Activated naive CD8-positive, alpha-beta T cell treated with anti-CD3 and anti-CD28 coated beads, Interleukin-2, amount 50 U/mL, for 16 hours (primary cell): Measurements from ENCODE around the gene MAD1L1.
"Not testable (repeated sequence)": the region's sequence is repeated elsewhere in the genome, so short reads cannot be mapped to it uniquely, and the experiment has no call there.

ENCODE experiments used
- DNase-seq: peaks from one replicate; pipeline ENCODE4 v3.0.0-alpha.2; 2020; ENCODE audit warnings: low read depth, low spot score

MAD1L1 gene

GRCh38 chr7:2004841-2005725 lies 227.7 kb downstream of the MAD1L1 start:
- no peak for DNase-seq

- DNase-seq = no peak
Observed at GRCh38 chr7:2003931-2004812, 228.6 kb downstream of the MAD1L1 start.

GRCh38 chr7:2003451-2003930 lies 229.3 kb downstream of the MAD1L1 start:
- DNase-seq = no peak

- no peak for DNase-seq
Observed at GRCh38 chr7:2002561-2003450, 229.9 kb downstream of the MAD1L1 start.

GRCh38 chr7:2001601-2002442 lies 230.9 kb downstream of the MAD1L1 start:
- DNase-seq = no peak

GRCh38 chr7:2000746-2001321 lies 231.9 kb downstream of the MAD1L1 start:
- DNase-seq = no peak

- DNase-seq = no peak
Observed at GRCh38 chr7:2000153-2000687, 232.5 kb downstream of the MAD1L1 start.

GRCh38 chr7:1999278-1999984 lies 233.3 kb downstream of the MAD1L1 start:
- no peak for DNase-seq

GRCh38 chr7:1998146-1998545 lies 234.6 kb downstream of the MAD1L1 start:
- DNase-seq = no peak

- no peak for DNase-seq
Observed at GRCh38 chr7:1997537-1998076, 235.1 kb downstream of the MAD1L1 start.

GRCh38 chr7:1996816-1997215 lies 235.9 kb downstream of the MAD1L1 start:
- DNase-seq = no peak

- not testable (repeated sequence) for DNase-seq
Observed at GRCh38 chr7:1995911-1996420, 236.8 kb downstream of the MAD1L1 start.

- DNase-seq = no peak
Observed at GRCh38 chr7:1995426-1995825, 237.3 kb downstream of the MAD1L1 start.

GRCh38 chr7:1994931-1995330 lies 237.8 kb downstream of the MAD1L1 start:
- DNase-seq = no peak

GRCh38 chr7:1993776-1994740 lies 238.7 kb downstream of the MAD1L1 start:
- no peak for DNase-seq

- no peak for DNase-seq
Observed at GRCh38 chr7:1993031-1993695, 239.6 kb downstream of the MAD1L1 start.

GRCh38 chr7:1992554-1992953 lies 240.2 kb downstream of the MAD1L1 start:
- no peak for DNase-seq
